Measurements from ENCODE around the gene POLR2C.

Gene POLR2C

GRCh38 chr16:57462978-57463362, 491 bp downstream of the POLR2C start:
- no peak for DNase-seq

- DNase-seq: no peak
These were observed 2.0 kb downstream of the POLR2C start for GRCh38 chr16:57464523-57464922.

- DNase-seq: no peak
These were observed 5.9 kb downstream of the POLR2C start for GRCh38 chr16:57468346-57468745.

GRCh38 chr16:57469046-57469445, 6.6 kb downstream of the POLR2C start:
- no peak for DNase-seq

GRCh38 chr16:57469917-57470470, 7.5 kb downstream of the POLR2C start:
- DNase-seq: no peak

GRCh38 chr16:57470711-57471110, 8.2 kb downstream of the POLR2C start:
- no peak for DNase-seq

- no peak for DNase-seq
These were observed 8.7 kb downstream of the POLR2C start for GRCh38 chr16:57471209-57471608.

DNA sequence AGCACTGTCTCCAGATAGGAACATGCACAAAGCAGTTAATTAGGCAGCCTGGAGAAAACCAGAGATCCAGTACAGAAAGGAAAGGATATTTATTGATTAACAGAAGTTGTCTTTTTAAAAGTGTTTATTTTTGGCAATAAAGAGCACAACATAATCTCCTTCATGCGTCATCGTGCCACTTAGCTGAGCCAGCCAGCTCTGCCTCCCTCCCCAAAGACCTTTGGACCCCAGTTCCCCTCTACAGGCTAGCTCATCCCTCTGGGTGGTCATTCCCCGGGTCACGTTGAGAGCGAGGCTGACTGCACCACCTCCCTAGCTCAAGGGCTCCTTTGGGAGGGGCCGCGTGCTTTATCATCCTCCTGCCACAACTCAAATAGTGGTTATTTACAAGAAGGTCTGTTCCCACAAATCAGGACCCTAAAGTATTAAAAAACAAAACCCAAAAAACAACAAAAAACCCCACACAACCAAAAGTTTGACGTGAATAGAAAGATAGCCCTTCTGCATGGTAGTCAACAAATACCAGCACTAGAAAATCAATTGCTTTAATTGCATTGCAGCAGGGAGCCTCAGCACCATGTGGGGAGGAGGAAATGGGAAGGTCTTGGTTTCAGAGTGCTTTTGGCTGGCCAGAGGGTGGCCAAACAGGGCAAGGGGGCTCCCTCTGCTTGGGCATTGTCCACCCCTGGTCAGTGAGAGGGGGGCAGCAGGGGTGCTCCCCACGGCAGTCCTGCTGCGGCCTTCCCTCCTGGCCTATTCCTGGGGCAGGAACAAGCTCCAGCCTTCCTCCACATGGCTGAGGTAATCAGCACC, 9.6 kb downstream of the POLR2C start:
- no peak for DNase-seq

DNA sequence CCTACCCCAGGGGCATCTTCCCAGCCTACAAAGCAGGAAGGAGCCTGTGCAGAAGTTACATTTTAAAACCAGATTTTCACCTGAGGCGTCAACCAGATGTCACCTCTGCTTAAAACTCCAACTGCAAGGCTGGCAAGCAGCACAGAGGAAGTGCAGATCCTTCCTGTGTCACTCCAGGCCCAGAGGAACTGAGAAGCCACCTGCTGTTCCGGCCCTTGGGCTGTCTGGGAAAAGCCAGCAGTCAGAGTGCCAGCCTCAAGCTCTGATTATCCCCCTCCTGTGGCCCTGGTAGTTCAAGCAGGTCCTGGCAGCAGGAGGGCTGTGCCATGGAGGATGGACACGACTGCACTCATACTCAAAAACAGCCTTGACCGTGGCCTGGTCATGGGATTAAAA, 10.2 kb downstream of the POLR2C start:
- no peak for DNase-seq

- no peak for DNase-seq
These were observed 10.8 kb downstream of the POLR2C start for GRCh38 chr16:57473176-57473840.

DNA sequence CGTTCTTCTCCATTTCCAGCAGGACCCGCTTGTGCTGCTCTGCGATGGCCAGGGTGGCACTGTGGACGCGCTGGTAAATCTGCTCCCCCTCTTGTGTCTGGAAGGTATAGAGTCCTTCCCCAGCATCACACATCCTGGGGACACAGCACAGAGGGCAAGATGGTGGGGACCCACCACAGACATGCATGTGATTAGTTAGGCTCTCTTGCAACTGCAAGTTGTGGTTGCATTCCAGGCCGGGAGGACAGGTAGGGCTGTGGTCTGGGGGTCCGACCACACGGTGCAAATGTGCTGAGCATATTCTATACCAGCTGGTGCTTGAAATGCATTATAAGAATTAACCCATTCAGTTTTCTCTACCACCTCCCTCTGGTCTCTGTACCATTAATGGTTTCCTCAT, 11.4 kb downstream of the POLR2C start:
- DNase-seq: no peak

- DNase-seq: no peak
These were observed 12.5 kb downstream of the POLR2C start for GRCh38 chr16:57474671-57475661.

DNA sequence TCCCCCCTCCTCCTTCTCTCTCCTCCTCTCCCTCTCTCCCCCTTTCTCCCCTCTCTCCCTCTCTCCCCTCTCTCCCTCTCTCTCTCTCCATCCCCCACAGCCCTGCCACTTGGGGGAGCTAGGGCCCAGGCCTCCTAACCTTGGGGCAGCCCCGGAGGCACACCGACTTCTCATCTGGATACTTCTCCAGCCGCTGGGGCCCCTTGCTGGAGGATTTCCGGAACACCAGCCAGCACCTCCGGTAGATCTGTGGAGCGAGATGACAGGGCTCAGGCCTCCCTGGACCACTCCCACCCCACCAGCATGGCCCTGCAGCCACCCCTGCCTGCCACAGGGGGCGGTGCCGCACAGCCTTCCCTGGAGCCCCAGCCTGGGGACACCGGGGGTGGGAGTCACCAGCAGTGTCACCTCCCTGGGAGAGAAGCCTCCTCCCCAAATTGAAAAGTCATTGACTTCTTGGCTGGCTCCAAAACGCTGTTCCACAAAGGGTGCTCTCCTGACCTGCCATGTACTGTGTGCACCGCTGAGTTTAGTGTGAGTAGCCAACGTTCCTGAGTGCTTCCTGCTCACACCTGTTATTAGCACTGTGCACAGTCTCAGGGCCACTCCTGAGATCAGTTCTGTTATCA, 13.3 kb downstream of the POLR2C start:
- DNase-seq: no peak

DNA sequence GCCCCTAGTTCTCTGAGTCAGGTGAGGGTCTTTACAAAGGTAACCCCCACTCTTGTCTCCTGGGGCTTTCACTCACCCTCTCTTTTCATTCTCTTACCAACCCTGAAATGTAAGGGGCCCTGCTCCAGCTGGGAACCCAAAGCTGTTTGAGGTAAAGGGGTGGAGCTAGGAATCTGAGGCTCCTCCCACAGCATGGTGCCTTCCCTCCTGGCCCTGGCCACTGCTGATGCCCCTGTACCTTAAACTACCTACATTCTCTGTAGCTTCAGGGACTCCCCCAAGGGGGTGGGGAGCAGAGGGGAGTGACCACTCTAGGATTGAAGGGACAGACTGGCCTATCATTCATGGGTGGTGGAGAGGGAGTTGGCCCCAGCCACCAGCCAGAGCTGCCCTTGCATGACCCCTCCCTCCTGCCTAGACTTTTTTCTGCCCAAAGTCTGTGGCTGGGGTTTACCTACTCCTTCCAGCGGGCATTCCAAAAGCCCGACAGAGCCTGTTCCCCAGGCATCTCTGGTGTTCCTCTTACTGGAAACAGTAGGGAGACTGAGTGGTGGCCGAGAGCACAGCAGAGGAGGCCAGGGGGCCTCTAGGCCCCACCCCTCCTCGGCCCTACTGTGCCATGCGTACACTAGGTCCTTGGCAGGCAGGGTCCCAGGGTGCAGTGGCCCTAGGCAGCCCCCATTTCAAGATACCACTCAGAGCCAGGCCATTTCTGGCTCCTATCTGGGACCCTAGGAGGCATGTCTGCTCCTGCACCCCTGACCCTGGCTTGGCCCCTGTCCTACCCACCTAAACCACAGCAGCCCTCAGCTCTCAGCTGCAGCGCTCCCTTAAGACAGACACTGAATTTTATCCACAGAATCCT, 14.3 kb downstream of the POLR2C start:
- DNase-seq: no peak

- no peak for DNase-seq
These were observed 15.2 kb downstream of the POLR2C start for GRCh38 chr16:57477531-57478202.

- no peak for DNase-seq
These were observed 16.1 kb downstream of the POLR2C start for GRCh38 chr16:57478396-57479204.

DNA sequence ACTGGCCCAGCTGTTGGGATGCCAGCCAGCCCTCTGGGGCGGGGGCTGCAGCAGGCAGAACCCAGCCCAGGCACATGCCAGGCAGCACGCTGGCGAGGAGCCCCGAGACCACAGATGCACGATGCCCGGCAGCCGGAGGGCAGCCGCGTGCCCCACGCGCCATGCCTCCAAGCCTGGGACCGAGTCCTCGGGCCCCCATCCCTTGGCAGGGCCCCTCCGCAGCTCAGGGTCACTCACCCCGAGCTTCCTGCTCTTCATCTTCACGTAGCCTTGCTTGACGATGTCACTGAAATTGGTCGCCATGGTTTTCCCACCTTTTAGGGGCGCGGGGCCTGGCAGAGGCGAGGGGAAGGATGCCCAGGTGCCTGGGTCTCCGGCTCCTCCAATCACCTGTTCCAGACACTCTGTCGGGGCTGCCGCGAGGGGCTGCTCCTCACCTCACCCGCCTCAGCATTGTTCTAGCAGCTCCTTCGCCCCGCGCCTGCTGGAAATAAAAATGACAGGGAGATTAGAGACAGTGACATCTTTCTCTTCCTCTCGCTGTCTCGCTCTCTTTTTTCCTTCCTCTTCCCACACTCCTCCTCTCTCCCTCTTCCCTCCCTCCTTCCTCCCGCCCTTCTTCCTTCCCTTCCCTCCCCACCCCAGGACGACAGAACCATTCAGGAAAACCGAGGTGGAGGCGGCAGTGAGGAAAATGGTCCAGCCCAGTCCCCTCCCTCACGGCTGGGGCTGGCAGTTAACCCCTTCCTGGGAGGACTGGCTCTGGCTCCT, 16.9 kb downstream of the POLR2C start:
- no peak for DNase-seq

DNA sequence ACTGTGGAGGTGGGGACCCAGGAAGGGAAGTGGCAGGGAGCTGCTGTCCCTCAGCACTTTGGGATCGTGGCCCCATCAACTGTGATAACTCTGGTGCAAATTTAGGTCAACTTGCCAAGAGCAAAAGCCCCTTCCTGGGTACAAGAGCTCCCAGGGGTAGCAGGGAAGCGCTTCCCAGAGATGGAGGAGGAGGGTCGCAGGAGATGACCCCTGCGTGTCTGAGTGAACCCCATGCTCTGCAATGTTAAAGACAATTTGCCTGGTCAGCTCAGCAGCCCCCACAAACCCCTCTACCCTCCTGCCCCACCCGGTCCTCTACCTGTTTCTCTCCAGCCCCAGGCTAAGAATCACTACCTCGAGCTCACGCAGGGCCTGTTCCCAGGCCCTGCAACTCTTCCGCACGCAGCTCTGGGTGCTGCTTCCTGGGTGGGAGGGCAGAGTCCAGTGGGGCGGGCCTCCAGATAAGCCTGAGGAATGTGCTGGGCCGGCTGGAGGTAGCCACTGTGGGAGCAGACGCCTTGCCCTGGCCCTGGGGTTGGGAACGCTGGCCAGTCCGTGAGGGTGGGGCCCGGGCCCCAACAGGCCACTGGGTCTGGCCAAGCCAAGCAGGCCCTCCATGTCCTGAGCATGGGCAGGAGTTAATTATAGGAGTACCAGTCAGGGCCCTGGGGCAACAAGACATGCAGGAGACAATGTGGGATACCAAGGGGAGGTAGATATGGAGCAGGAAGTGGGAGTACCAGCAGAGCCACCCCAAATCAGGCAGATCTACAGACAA, 17.7 kb downstream of the POLR2C start:
- no peak for DNase-seq
